Pancreas (tissue), 10 donors: Measurements from ENCODE around the gene SCYGR7. TPM values are rescaled to one million over a fixed set of nuclear protein-coding genes. Genes with fewer than 3 reads are reported as not detected.

ENCODE experiments used
- ATAC-seq, 4 donors: fragments of 200-7000 bp; cut with Tn5 transposase; one replicate each; pipeline versions ENCODE4 v1.8.0 to v1.9.1; 2020; ENCODE audit warnings: mild to moderate bottlenecking in 4 of 4, moderate library complexity in 4 of 4
- DNase-seq, 6 donors: peaks; one replicate each; pipeline ENCODE4 v3.0.0-alpha.2; 2020
- FAIRE-seq: peaks from 2 replicates; lab custom pipeline; 2012; peaks lifted over from hg19 to GRCh38; lab: Jason Lieb, UNC
- H3K27ac ChIP-seq, 4 donors: fragments of 200-600 bp; sonication (generic); 1 replicate in 3 of 4; 2 replicates in 1 of 4; pipeline versions ENCODE4 v1.5.0 to v1.8.0; 2020
- H3K27me3 ChIP-seq, 4 donors: fragments of 200-600 bp; one replicate each; pipeline ENCODE4 v1.8.0; 2021
- H3K36me3 ChIP-seq, 3 donors: fragments of 200-600 bp; sonication (generic) in 1 of 3; one replicate each; pipeline versions ENCODE4 v1.5.0 to v1.8.0; 2020 to 2021
- H3K4me1 ChIP-seq, 3 donors: fragments of 200-600 bp; one replicate each; pipeline ENCODE4 v1.8.0; 2021
- H3K4me3 ChIP-seq, 4 donors: fragments of 200-600 bp; sonication (generic) in 2 of 4; one replicate each; pipeline versions ENCODE4 v1.5.0 to v1.8.0; 2020 to 2021
- H3K9me3 ChIP-seq, 4 donors: fragments of 200-600 bp; one replicate each; pipeline ENCODE4 v1.8.0; 2021
- CTCF ChIP-seq, 4 donors: fragments of 200-600 bp; sonication (generic) in 3 of 4; IDR thresholded peaks; one replicate each; pipeline versions ENCODE4 v1.5.0 to v1.8.0; 2021; ENCODE audit warnings: antibody characterized with exemption in 4 of 4
- WGBS, 2 donors: extraction: QIAGEN DNeasy Blood & Tissue Kit; methylation state at CpG; one replicate each; pipeline ENCODE4 v1.1.7; 2013; 5-methylcytosine and 5-hydroxymethylcytosine counted together
- intact Hi-C, 3 donors: fragments of 100-400 bp; cut with DNase I; formaldehyde crosslinking; loops; one replicate each; pipeline versions ENCODE4 v1.11.1 to v1.14.2; 2022
- polyA plus RNA-seq, 2 donors: library from polyadenylated mRNA; stranded (reverse); fragments of 200-250 nt; gene quantifications; one replicate each; pipeline ENCODE4 v1.2.3, GENCODE V29; 2013
- total RNA-seq, 6 donors: library from RNA; stranded (reverse); fragmentation: NEBNext Ultra II Directional in 4 of 6; extraction: Animal tissue kit (Norgen Biotek cat#: 25700) in 4 of 6; gene quantifications; one replicate each; pipeline versions ENCODE4 v1.2.1 to v1.2.4, GENCODE V29; 2021 to 2023
- donor health status: healthy with polysubstance abuse.
- donor health status: DM: no; HTN: no; CAD: no; lungs with moderate emphysema.
- donor health status: DM: no; HTN: no; CAD: no.
- donor health status: control.
- donor health status: control.
- donor health status: Bipolar disorder and iron deficiency.
- donor health status: DM: yes; HTN: yes; CAD: no.
- donor health status: DM: no; HTN: no; CAD: no.
- donor health status: DM: no; HTN: no; CAD: no.
- donor health status: DM: yes; HTN: yes; CAD: no.

The SCYGR7 gene
- total and polyA plus RNA-seq, 8 donors: not detected

- H3K4me3 ChIP-seq: no peak overlapping the region
- no peaks in the 10 kb centered on the region for H3K9me3 ChIP-seq
- H3K27ac ChIP-seq: peak overlapping the region in 1 of 4 donors; percentile 39
- H3K36me3 ChIP-seq: no peaks in the 10 kb centered on the region
- FAIRE-seq: no peak
- WGBS, 2 donors: 51 to 52% methylated on average over 13 of the region's 13 CpGs
- H3K4me1 ChIP-seq: no peaks in the 10 kb centered on the region
- ATAC-seq: peak in 3 of 4 donors; percentile 33 to 53 (median 38)
- intact Hi-C loops: loop anchor here in 1 of 3 donors (5.0 to 10.0 kb wide), 2 partner anchors 97 to 355 kb away; no protein-coding TSS in a partner anchor
- no peaks in the 10 kb centered on the region for H3K27me3 ChIP-seq
- DNase-seq: no peak
- TF ChIP-seq CTCF (IDR thresholded peaks at IDR 0.05): no peak
Measured at GRCh38 chr2:227759411-227760118, 31.4 kb downstream of the SCYGR7 start.

GRCh38 chr2:227761740-227762476, 33.8 kb downstream of the SCYGR7 start:
- Histone ChIP-seq H3K9me3 (no peaks in the 10 kb centered on the region), H3K27ac (peak overlapping the region in 2 of 4 donors; percentile 55 to 67), H3K4me1 (no peaks in the 10 kb centered on the region), H3K27me3 (no peaks in the 10 kb centered on the region), H3K36me3 (no peaks in the 10 kb centered on the region), H3K4me3 (no peak overlapping the region)
- no peak for TF ChIP-seq CTCF (IDR thresholded peaks at IDR 0.05)
- WGBS, 2 donors: 46 to 48% methylated on average over 6 of the region's 6 CpGs
- DNase-seq (peak in 1 of 6 donors; percentile 20), ATAC-seq (peak; percentile 48 to 53 (median 50)), FAIRE-seq (peak; percentile 92)
- intact Hi-C loops: loop anchor here in 1 of 3 donors (5.0 to 10.0 kb wide), 2 partner anchors 100 to 357 kb away; no protein-coding TSS in a partner anchor

- no peak overlapping the region for H3K4me3 ChIP-seq
- H3K36me3 ChIP-seq: no peaks in the 10 kb centered on the region
- no peaks in the 10 kb centered on the region for H3K27me3 ChIP-seq
- ATAC-seq (peak in 3 of 4 donors; percentile 8 to 18 (median 9)), FAIRE-seq (no peak), DNase-seq (no peak)
- no peak for TF ChIP-seq CTCF (IDR thresholded peaks at IDR 0.05)
- no peaks in the 10 kb centered on the region for H3K9me3 ChIP-seq
- peak overlapping the region in 3 of 4 donors; percentile 5 to 51 (median 35) for H3K27ac ChIP-seq
- no peaks in the 10 kb centered on the region for H3K4me1 ChIP-seq
- intact Hi-C loops: loop anchor here in 2 of 3 donors (5.0 to 10.0 kb wide), 2 partner anchors 109 to 361 kb away; no protein-coding TSS in a partner anchor
- WGBS, 2 donors: 35 to 38% methylated on average over 4 of the region's 4 CpGs
Measured at GRCh38 chr2:227765788-227766372, 37.7 kb downstream of the SCYGR7 start.

GRCh38 chr2:227766373-227766883, 38.3 kb downstream of the SCYGR7 start:
- peak; percentile 89 to 99 (median 98) for ATAC-seq
- peak; percentile 68 to 81 (median 76) for TF ChIP-seq CTCF (IDR thresholded peaks at IDR 0.05)
- no peak overlapping the region for H3K4me3 ChIP-seq
- no peaks in the 10 kb centered on the region for H3K9me3 ChIP-seq
- intact Hi-C loops: loop anchor here in 2 of 3 donors (5.0 to 10.0 kb wide), 2 partner anchors 109 to 362 kb away; no protein-coding TSS in a partner anchor
- 13 to 18% methylated on average over 11 of the region's 11 CpGs for WGBS, 2 donors
- peak overlapping the region in 2 of 4 donors; percentile 4 to 51 for H3K27ac ChIP-seq
- H3K27me3 ChIP-seq: no peaks in the 10 kb centered on the region
- H3K36me3 ChIP-seq: no peaks in the 10 kb centered on the region
- no peak for FAIRE-seq
- H3K4me1 ChIP-seq: no peaks in the 10 kb centered on the region
- peak; percentile 68 to 86 (median 82) for DNase-seq
